Hematopoietic multipotent progenitor cell treated with erythropoietin and hydrocortisone succinate and interleukin-3 and kit ligand, for 17 days (in vitro differentiated cells): Measurements from ENCODE around the gene CDC7.
"Not testable (repeated sequence)": the region's sequence is repeated elsewhere in the genome, so short reads cannot be mapped to it uniquely, and the experiment has no call there.

Source experiments
- DNase-seq: peaks from one replicate; pipeline ENCODE4 v3.0.0-alpha.2; 2015; ENCODE audit warnings: low spot score

CDC7 gene

GRCh38 chr1:91500756-91501522 lies at the start of gene CDC7:
TSS of gene CDC7 (plus strand) at chr1:91500851. CDS start at chr1:91501717, 866 bp downstream.
- peak; percentile 75 for DNase-seq

- no peak for DNase-seq
These were observed 46.5 kb upstream of the CDC7 start for GRCh38 chr1:91454136-91454535.

DNA sequence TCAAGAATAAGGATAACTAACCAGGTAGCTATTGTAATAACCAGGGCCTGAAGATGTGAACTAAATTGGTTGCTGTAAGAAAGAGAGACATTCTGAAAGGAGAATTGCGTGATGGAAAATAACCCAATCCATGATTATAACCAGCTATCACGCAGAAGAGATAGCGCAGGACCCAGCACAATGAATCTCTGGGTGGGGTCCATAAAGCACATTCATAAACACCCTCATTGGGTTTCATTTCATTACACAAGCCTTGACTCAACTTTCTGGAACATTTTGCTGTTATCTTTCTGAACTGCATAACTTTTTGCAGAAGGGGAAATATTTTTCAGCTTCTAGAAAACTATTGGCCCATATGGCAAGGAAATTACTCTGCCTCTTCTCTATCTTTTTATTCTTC lies 45.3 kb upstream of the CDC7 start:
- DNase-seq = no peak

- no peak for DNase-seq
These were observed 44.8 kb upstream of the CDC7 start for GRCh38 chr1:91455896-91456295.

- DNase-seq = not testable (repeated sequence)
These were observed 35.3 kb upstream of the CDC7 start for GRCh38 chr1:91465350-91465749.

GRCh38 chr1:91476533-91477217 lies 24.0 kb upstream of the CDC7 start:
- DNase-seq = no peak

DNA sequence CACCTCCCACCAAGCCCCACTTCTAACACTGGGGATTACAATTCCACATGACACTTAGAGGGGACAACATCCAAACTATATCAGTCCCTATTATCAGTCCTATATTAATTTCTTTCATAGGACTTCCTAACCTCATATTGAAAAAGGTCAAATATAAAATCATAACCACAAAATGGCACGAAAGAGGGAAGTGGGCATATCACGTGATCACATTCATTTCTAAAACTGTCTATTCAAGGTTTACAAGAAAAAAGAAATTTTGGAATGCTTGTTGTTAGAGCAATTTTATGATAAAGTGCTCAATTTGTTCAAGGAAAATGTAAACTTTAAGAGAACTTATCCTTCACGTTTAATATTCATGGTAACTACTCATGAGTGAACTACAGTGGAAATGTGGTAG lies 13.2 kb upstream of the CDC7 start:
- no peak for DNase-seq

DNA sequence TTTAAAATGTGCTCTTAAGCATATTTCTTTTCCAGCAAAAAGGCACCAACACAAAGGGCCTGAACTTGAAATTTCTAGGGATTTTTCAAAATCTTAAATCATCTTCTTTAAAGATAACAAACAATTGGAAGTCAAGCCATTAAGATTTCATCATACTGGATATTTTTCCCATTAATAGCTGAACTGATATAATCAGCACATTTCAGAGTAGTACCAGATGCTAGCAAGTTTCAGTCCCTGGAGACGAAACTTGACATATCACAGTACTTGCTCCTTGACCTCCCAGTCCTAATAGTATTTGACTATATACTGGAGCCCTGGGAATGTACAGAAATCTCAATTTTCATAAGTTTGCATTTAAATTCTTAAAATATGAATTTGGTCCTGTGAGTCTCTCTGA lies 10.2 kb upstream of the CDC7 start:
- no peak for DNase-seq

GRCh38 chr1:91498035-91498434 lies 2.6 kb upstream of the CDC7 start:
- DNase-seq = no peak

DNA sequence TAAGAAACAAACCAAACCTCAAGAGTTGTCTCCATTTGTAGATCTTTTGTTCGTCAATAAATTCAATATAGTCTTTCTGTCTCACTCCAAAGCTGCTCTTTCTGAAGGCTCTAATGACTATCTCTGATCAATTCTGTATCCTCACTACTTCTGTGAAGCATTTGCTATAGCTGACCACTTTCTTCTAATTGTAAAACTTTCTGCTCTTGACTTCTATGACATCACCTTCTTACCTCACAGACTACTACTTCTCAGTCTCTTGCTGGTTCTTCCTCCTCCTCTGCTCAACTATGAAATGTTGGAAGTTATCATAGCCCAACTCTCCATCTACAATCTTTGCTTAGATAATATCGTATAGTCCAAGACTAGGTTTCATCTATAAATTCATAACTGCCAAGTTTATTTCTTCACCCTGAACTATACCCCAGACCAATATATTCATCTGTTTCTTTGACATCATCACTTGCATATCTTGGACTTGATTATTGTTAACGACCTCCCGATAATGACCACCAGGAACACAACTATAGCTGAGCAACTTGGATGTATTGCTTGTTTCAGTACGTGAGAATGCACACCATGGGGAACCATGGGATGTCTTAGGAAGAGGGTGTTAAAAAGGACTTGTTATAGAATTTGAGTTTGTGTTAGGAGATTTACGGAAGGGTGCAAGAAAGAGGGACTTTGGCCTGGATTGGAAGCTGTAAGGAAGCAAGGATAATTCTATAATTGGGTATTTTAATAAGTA lies 2.0 kb upstream of the CDC7 start:
- DNase-seq = no peak

GRCh38 chr1:91499346-91499745 lies 1.3 kb upstream of the CDC7 start:
- DNase-seq = no peak

DNA sequence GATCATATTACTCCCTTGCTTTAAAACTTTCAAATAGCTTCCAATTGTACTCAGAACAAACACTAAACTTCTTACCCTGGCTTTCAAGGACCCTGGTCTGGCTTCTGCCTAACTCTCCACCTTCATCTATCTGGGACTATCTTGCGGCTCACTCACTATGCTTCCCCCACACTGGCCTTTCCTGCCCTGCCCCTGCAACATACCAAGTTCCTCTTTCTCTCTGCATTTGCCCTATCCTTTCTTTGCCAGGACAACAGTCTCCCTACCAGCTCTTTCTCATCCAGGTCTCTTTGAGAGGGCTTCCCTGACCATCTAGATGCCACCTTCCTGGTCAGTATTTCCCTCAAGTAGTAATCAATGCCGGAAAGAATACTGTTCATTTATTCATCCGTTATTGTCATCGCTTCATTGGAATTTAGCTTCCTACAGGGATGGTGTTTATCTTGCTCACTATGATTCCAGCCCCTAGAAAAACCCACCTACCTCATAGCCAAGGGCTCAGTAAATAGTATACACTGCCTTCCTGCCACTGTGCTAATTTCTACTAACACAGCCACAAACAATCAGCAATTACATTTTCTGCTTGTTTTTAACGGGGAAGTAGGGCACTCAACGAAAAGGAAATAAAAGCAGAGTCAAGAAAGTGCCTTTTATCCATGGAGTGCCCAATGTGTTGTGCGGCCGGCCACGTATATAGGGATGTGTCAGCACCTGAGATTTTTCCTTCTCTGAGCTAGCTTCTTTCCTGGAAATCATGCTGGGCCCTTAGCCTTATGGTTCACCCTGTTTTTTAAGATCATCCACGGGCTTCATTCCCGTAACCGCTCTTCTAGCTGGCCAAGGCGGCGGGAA lies 521 bp upstream of the CDC7 start:
- DNase-seq = no peak

DNA sequence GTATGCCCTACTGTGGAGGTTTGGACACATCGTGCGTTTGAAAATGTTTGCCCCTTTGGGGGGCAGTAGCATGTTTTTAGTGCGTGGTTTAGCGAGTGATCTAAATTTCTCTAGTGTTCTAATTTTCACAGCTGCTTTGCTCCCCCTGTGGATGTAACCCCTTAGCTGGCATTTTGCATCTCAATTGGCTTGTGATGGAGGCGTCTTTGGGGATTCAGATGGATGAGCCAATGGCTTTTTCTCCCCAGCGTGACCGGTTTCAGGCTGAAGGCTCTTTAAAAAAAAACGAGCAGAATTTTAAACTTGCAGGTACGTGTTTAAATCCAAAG lies 836 bp downstream of the CDC7 start:
- no peak for DNase-seq

DNA sequence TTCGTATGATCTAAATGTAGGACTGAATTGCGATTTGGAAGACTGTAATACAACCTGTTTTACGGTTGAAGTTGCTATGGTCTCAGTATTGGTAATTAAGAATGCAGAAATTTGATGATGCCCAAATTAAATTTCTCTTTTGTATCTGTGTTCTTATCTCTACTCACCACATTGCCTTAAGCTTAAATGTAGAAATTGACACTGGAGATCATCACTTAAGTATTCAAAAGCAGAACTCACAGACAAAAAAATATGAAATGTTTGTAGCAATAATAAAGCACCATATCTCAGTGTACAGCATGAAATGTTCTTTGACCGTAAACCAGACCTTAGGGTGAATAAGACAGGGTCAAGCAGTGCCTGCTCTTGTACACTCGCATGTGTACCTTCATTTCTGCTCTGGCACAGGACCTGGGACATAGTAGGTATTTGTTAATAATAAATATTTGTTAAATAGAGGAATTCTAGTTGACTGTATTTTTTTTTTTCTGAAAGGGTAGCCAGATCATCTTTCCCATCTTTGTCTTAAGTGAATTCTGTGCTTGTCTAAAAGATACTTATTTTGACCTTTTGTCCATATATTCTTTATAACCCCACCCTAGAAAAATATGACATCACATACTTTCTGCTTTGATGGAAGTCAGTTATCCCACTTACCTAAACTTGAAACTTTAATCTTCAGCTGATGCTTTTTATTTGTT lies 1.5 kb downstream of the CDC7 start:
- DNase-seq = peak; percentile 35

GRCh38 chr1:91502672-91503184 lies 2.1 kb downstream of the CDC7 start:
- peak; percentile 32 for DNase-seq

- no peak for DNase-seq
These were observed 2.8 kb downstream of the CDC7 start for GRCh38 chr1:91503332-91503900.

DNA sequence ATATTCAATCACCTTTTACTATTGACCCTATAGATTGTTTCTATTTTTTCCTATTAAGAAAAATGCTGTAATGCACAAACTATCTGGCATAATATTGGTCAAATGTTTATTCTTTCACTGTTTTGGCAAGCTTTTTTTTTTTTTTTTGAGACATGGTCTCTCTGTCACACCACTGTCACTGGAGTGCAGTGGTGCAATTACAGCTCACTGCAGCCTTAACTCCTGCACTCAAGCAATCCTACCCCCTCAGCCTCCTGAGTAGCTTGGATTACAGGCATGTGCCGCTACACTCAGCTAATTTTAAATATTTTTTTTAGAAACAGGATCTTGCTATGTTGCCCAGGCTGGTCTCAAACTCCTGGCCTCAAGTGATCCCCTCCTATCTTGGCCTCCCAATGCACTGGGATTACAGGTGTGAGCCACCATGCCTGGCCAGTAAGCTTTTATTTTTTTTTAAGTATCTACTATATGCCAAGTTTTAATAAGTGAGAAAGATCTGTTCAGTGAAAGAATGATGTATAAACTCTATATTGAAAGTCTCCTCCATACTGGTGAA lies 3.4 kb downstream of the CDC7 start:
- no peak for DNase-seq

- DNase-seq = no peak
These were observed 4.4 kb downstream of the CDC7 start for GRCh38 chr1:91505086-91505485.

- no peak for DNase-seq
These were observed 5.4 kb downstream of the CDC7 start for GRCh38 chr1:91506071-91506470.

DNA sequence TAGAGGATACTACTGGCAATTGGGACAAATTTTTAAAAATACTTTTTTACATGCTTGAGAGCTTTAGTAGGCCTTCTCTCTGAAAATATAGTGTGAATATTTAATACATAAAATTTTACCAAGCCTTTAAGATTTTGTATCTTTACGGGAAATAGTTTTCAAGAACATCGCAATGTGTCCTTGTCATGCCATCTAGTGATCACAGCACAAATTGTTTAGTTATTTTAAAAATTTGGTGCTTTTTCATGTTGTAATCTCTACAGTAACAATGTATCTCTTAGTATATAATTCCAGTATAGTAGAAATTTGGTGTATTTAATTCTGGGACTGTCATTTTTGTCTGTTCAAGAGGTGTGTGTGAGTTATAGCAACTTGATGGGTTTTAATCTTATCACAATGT lies 6.7 kb downstream of the CDC7 start:
- DNase-seq = no peak

GRCh38 chr1:91510754-91511153 lies 10.1 kb downstream of the CDC7 start:
- no peak for DNase-seq
